Kasumi-1 (cell line): ENCODE measurements around the gene CCDC78.

Source experiments
- DNase-seq, 2 experiments: peaks; one replicate each; lab custom pipeline; 2025; lab: John Stamatoyannopoulos, UW

Gene CCDC78

GRCh38 chr16:678209-678857 lies 47.9 kb downstream of the CCDC78 start:
- no peak for DNase-seq

- DNase-seq = no peak
Observed at GRCh38 chr16:677316-678190, 48.7 kb downstream of the CCDC78 start.

DNA sequence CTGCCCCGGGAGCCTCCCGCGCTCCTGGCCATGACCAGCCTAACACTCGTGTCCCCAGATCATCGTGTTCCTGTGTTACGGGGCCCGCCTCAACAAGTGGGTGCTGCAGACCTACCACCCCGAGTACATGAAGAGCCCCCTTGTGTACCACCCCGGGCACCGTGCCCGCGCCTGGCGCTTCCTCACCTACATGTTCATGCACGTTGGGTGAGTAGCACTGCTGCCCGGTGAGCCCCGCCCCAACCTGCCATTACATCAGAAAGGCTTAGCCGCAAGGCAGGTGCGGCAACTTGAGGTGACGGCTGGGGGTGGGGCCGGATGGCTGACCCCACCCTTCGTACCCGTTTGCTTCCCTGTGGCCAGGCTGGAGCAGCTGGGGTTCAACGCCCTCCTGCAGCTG lies 49.3 kb downstream of the CCDC78 start:
- DNase-seq = no peak

DNA sequence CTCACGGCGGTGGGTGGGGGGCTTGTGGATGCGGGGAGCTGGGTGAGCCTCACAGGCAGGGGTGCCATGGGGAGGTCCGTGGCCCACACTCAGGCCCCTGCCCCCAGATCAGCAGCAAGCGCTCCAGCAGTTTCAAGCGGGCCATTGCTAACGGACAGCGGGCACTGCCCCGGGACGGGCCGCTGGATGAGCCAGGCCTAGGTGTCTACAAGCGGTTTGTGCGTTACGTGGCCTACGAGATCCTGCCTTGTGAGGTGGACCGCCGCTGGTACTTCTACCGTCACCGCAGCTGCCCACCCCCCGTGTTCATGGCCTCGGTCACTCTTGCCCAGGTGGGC lies 49.7 kb downstream of the CCDC78 start:
- no peak for DNase-seq

- no peak for DNase-seq
Observed at GRCh38 chr16:675884-676564, 50.2 kb downstream of the CCDC78 start.

DNA sequence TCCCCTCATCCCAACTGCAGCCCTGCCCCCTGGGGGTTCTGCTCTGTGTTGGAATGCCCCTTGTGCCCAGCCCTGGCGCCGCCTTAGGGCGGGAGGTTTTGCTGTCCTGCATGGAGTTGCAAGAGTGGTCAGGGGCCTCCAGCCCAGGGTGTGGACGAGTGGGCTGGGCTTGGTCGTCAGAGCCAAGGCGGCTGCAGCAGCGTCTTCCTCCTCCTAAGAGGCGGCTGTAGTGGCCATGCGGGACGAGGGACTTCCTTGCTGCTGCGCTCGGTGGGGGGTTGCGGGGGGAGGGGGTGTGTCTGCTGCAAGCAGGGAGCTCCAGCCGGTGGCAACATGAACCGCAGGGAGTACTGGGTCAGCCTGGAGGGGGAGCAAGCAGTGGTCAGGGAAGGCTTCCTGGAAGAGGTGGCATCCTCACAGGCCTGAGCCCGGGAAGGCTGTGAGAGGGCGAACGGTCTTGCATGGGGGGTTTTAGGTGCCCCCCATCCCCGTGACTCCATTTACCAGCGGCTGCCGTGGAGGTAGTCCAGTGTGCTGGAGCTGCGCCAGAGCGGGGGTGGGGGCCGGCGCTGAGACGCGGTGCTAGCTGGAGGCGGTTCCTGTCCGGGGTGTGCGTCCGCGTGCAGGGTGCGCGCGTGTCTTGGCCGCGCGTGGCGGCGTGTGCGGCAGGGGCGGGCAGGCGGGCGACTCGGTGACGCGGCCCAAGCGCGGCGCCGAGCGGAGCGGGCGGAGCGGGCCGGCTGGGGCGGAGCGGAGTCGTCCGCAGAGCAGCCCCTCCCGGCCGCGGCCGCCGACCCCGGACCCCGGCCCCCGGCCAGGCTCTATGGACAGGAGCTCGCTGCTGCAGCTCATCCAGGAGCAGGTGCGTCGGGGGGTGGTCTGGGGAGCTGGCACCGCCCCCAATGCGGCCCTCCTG lies 51.0 kb downstream of the CCDC78 start, which contains the start of gene RHBDL1:
Gene RHBDL1, plus strand, starts transcription at position 704 of the 916 bp plus-strand sequence. Its CDS starts 120 bp downstream, at position 824.
- no peak for DNase-seq

- no peak for DNase-seq
Observed at GRCh38 chr16:674214-674881, 51.9 kb downstream of the CCDC78 start.

- DNase-seq = no peak
Observed at GRCh38 chr16:673399-673991, 52.7 kb downstream of the CCDC78 start.

- DNase-seq = no peak
Observed at GRCh38 chr16:672851-673250, 53.4 kb downstream of the CCDC78 start.
